Endodermal cell (in vitro differentiated cells): ENCODE data around the gene EFCAB14. TPM values are rescaled to one million over a fixed set of nuclear protein-coding genes. Genes with fewer than 3 reads are reported as not detected.

Experiments used
- DNase-seq: peaks from one replicate; pipeline ENCODE4 v3.0.0-alpha.2; 2017
- H3K27ac ChIP-seq: 2 replicates; pipeline ENCODE4 v1.5.1; 2013; ENCODE audit warnings: mild to moderate bottlenecking, low read depth, low read length, moderate library complexity
- H3K27me3 ChIP-seq: 2 replicates; pipeline ENCODE4 v1.6.1; 2013; ENCODE audit warnings: mild to moderate bottlenecking, low read length, moderate library complexity; ENCODE audit not compliant: insufficient read depth, control insufficient read depth, poor library complexity, severe bottlenecking
- H3K36me3 ChIP-seq: 2 replicates; pipeline ENCODE4 v1.7.0; 2013; ENCODE audit warnings: mild to moderate bottlenecking, low read length, moderate library complexity; ENCODE audit not compliant: control insufficient read depth, insufficient read depth
- H3K4me1 ChIP-seq: one replicate; pipeline ENCODE4 v1.7.0; 2013; ENCODE audit warnings: low read length; ENCODE audit not compliant: control insufficient read depth, insufficient read depth
- H3K4me3 ChIP-seq: 2 replicates; pipeline ENCODE4 v1.5.1; 2013; ENCODE audit warnings: mild to moderate bottlenecking, low read length, moderate library complexity
- H3K9ac ChIP-seq: 2 replicates; pipeline ENCODE4 v1.6.1; 2013; ENCODE audit warnings: mild to moderate bottlenecking, low read length, moderate library complexity; ENCODE audit not compliant: poor library complexity, severe bottlenecking; ENCODE audit errors: extremely low read depth
- H3K9me3 ChIP-seq: 2 replicates; pipeline ENCODE4 v1.6.1; 2013; ENCODE audit warnings: mild to moderate bottlenecking, low read length, moderate library complexity; ENCODE audit not compliant: control insufficient read depth
- H3K27ac Mint-ChIP-seq: 2 replicates; pipeline ENCODE4 v1.8.0; 2020; ENCODE audit warnings: mixed read lengths
- H3K27me3 Mint-ChIP-seq: 2 replicates; pipeline ENCODE4 v1.8.0; 2021; ENCODE audit warnings: mild to moderate bottlenecking, mixed read lengths; ENCODE audit not compliant: insufficient read depth
- H3K36me3 Mint-ChIP-seq: 2 replicates; pipeline ENCODE4 v1.8.0; 2020; ENCODE audit warnings: low read depth, mixed read lengths
- H3K4me1 Mint-ChIP-seq: 2 replicates; pipeline ENCODE4 v1.8.0; 2020; ENCODE audit warnings: mixed read lengths
- H3K4me3 Mint-ChIP-seq: 2 replicates; pipeline ENCODE4 v1.8.0; 2020; ENCODE audit warnings: mild to moderate bottlenecking, moderate library complexity, mixed read lengths
- H3K9me3 Mint-ChIP-seq: 2 replicates; pipeline ENCODE4 v1.8.0; 2020; ENCODE audit warnings: mild to moderate bottlenecking, mixed read lengths
- WGBS, 2 experiments: methylation state at CpG; one replicate each; pipeline versions ENCODE4 v1.1.5 to v1.1.7; 2013; ENCODE audit warnings: missing lambda C conversion rate in 2 of 2, mixed read lengths in 1 of 2; ENCODE audit not compliant: insufficient coverage in 1 of 2, insufficient read length in 1 of 2; 5-methylcytosine and 5-hydroxymethylcytosine counted together
- total RNA-seq, 2 donors: library from RNA; stranded (reverse); fragmentation: NEBNext Ultra II Directional in 1 of 2; extraction: Animal tissue kit (Norgen Biotek cat#: 25700) in 1 of 2; gene quantifications; 2 replicates in 1 of 2; 3 replicates in 1 of 2; pipeline ENCODE4 v1.2.1, GENCODE V29; 2021
- TF ChIP-seq, protein P1 (sequence below): fragments of 200-600 bp; sonication (generic); conservative IDR thresholded peaks from 2 replicates; pipeline ENCODE4 v1.5.0; 2021; ENCODE audit warnings: antibody characterized with exemption, mild to moderate bottlenecking

EFCAB14 gene
- total RNA-seq, 2 donors from 2014 or later, result 82.7 to 83.4 TPM

DNA sequence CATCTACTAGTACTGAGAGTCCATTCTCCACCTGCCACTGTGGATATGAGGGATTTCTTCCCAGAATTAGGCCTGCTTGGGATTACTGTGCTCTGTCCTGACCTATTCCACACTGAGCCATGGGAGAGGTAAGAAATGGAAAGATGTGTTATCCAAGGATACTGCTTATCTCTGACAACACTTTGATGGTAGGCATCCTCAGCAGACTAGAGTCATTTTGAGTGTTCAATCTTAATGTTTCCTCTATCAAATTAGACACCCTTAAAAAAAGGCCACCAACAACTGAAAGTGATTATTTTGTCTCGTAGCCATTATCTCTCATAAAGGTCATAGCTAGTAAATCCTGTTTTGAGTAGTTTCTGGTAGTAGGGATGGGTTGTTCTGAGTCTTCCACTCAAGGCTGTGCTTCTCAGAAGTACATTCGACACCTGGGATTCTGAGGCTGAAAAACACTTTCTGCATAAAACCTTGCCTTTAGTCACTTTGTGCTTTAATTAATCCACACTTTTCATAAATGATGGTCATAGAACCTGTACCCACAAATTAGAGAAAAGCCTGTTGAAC is 59.5 kb downstream of the EFCAB14 start:
- no peak overlapping the region for H3K27ac ChIP-seq
- no peak overlapping the region for H3K9ac ChIP-seq
- no peaks in the 10 kb centered on the region for H3K27me3 ChIP-seq
- 95 to 100% methylated on average over 2 of the region's 2 CpGs for WGBS, 2 experiments
- Mint-ChIP-seq H3K27ac (no peak overlapping the region), H3K36me3 (peaks cover 46% of the 10 kb centered on the region), H3K9me3 (peaks cover 8% of the 10 kb centered on the region), H3K27me3 (no peaks in the 10 kb centered on the region), H3K4me3 (no peak overlapping the region), H3K4me1 (peaks cover 15% of the 10 kb centered on the region)
- DNase-seq, result no peak
- TF ChIP-seq, protein P1, sequence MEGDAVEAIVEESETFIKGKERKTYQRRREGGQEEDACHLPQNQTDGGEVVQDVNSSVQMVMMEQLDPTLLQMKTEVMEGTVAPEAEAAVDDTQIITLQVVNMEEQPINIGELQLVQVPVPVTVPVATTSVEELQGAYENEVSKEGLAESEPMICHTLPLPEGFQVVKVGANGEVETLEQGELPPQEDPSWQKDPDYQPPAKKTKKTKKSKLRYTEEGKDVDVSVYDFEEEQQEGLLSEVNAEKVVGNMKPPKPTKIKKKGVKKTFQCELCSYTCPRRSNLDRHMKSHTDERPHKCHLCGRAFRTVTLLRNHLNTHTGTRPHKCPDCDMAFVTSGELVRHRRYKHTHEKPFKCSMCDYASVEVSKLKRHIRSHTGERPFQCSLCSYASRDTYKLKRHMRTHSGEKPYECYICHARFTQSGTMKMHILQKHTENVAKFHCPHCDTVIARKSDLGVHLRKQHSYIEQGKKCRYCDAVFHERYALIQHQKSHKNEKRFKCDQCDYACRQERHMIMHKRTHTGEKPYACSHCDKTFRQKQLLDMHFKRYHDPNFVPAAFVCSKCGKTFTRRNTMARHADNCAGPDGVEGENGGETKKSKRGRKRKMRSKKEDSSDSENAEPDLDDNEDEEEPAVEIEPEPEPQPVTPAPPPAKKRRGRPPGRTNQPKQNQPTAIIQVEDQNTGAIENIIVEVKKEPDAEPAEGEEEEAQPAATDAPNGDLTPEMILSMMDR, result no peak
- H3K36me3 ChIP-seq, result peaks cover 58% of the 10 kb centered on the region
- no peak overlapping the region for H3K4me3 ChIP-seq
- H3K9me3 ChIP-seq, result peaks cover 7% of the 10 kb centered on the region
- H3K4me1 ChIP-seq, result no peaks in the 10 kb centered on the region

DNA sequence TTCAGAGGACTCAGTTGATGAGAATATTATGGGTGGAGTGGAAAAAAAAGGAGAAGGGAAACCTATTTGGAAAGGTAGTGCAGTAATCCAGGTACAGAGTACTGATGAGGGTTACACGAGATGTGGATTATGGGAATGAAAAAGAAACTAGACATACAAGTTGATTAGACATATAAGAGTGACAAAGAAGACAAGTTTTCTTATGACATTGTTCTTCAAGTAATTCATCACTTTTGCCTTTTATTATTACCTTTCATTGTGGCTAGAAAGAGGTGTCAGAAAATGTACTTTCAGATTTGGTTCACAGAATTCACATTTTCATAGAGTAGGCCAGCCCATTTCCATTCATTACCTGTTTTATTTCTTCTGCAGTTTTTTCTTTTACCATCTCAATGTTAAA is 61.1 kb downstream of the EFCAB14 start:
- Mint-ChIP-seq H3K4me1 (peaks cover 15% of the 10 kb centered on the region), H3K27me3 (no peaks in the 10 kb centered on the region), H3K9me3 (peaks cover 6% of the 10 kb centered on the region), H3K36me3 (peaks cover 40% of the 10 kb centered on the region), H3K4me3 (no peak overlapping the region), H3K27ac (no peak overlapping the region)
- H3K4me3 ChIP-seq, result no peak overlapping the region
- H3K4me1 ChIP-seq, result no peaks in the 10 kb centered on the region
- no peak for DNase-seq
- peaks cover 7% of the 10 kb centered on the region for H3K9me3 ChIP-seq
- 89 to 100% methylated on average over 1 of the region's 1 CpG for WGBS, 2 experiments
- no peaks in the 10 kb centered on the region for H3K27me3 ChIP-seq
- H3K36me3 ChIP-seq, result peaks cover 53% of the 10 kb centered on the region
- TF ChIP-seq, protein P1, result no peak
- H3K27ac ChIP-seq, result no peak overlapping the region
- H3K9ac ChIP-seq, result no peak overlapping the region

DNA sequence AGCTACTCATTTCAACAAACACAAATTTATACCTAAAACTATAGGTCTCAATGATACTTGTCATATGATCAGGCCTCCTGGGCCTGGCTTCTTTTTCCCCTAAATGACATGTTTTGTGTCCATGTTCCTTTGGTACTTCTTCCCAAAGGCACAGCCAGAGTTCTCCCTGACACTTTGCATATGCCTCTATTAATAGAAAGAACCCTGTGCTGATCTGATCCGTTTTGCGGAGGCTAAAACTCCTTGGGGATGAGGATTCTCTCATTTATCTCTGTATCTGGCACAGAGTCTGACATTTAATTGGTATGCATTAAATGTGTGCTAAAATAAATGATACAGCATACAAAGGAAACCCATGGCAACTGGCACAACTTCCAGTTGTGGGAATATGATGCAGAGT is 62.3 kb downstream of the EFCAB14 start:
- no peaks in the 10 kb centered on the region for H3K27me3 ChIP-seq
- peaks cover 7% of the 10 kb centered on the region for H3K9me3 ChIP-seq
- H3K9ac ChIP-seq, result no peak overlapping the region
- TF ChIP-seq, protein P1, result no peak
- H3K4me1 ChIP-seq, result no peaks in the 10 kb centered on the region
- no peak overlapping the region for H3K27ac ChIP-seq
- peaks cover 45% of the 10 kb centered on the region for H3K36me3 Mint-ChIP-seq
- peaks cover 8% of the 10 kb centered on the region for H3K9me3 Mint-ChIP-seq
- no peak overlapping the region for H3K4me3 ChIP-seq
- WGBS, 2 experiments, result 82 to 95% methylated on average over 2 of the region's 2 CpGs
- DNase-seq, result no peak
- no peaks in the 10 kb centered on the region for H3K27me3 Mint-ChIP-seq
- H3K4me1 Mint-ChIP-seq, result peaks cover 15% of the 10 kb centered on the region
- peaks cover 64% of the 10 kb centered on the region for H3K36me3 ChIP-seq
- no peak overlapping the region for H3K27ac Mint-ChIP-seq
- H3K4me3 Mint-ChIP-seq, result no peak overlapping the region
